Small intestine (tissue), 7 donors: ENCODE measurements around the gene SDF4. TPM values are rescaled to one million over a fixed set of nuclear protein-coding genes. Genes with fewer than 3 reads are reported as not detected.
"Not testable (repeated sequence)": the region's sequence is repeated elsewhere in the genome, so short reads cannot be mapped to it uniquely, and the experiment has no call there.

Experiments
- DNase-seq, 2 donors: peaks; one replicate each; pipeline versions ENCODE4 v3.0.0 to v3.0.0-alpha.2; 2013
- FAIRE-seq: peaks from 2 replicates; lab custom pipeline; 2012; peaks lifted over from hg19 to GRCh38; lab: Jason Lieb, UNC
- H3K27ac ChIP-seq, 3 donors: one replicate each; pipeline ENCODE4 v1.5.1; 2013; ENCODE audit warnings: low read length in 2 of 3, mild to moderate bottlenecking in 2 of 3, control low read depth in 1 of 3, inconsistent platforms in 1 of 3, low read depth in 1 of 3, moderate library complexity in 1 of 3
- H3K27me3 ChIP-seq, 3 donors: one replicate each; pipeline ENCODE4 v1.6.1; 2013; ENCODE audit warnings: low read length in 3 of 3, inconsistent platforms in 1 of 3; ENCODE audit not compliant: control insufficient read depth in 3 of 3, insufficient read depth in 3 of 3
- H3K36me3 ChIP-seq, 3 donors: one replicate each; pipeline ENCODE4 v1.6.1; 2013; ENCODE audit warnings: low read length in 3 of 3, inconsistent platforms in 1 of 3, low read depth in 1 of 3, mild to moderate bottlenecking in 1 of 3, moderate library complexity in 1 of 3; ENCODE audit not compliant: control insufficient read depth in 3 of 3, insufficient read depth in 2 of 3
- H3K4me1 ChIP-seq, 3 donors: one replicate each; pipeline ENCODE4 v1.6.1; 2013; ENCODE audit warnings: low read length in 2 of 3, inconsistent platforms in 1 of 3, low read depth in 1 of 3, mild to moderate bottlenecking in 1 of 3, moderate library complexity in 1 of 3; ENCODE audit not compliant: control insufficient read depth in 3 of 3, insufficient read depth in 2 of 3
- H3K4me3 ChIP-seq, 3 donors: one replicate each; pipeline ENCODE4 v1.5.1; 2013; ENCODE audit warnings: low read length in 3 of 3, control low read depth in 1 of 3, inconsistent platforms in 1 of 3, low read depth in 1 of 3, mild to moderate bottlenecking in 1 of 3, moderate library complexity in 1 of 3
- H3K9me3 ChIP-seq, 2 donors: one replicate each; pipeline ENCODE4 v1.6.1; 2013; ENCODE audit warnings: low read depth in 1 of 2, low read length in 1 of 2; ENCODE audit not compliant: control insufficient read depth in 2 of 2, insufficient read depth in 1 of 2
- WGBS, 3 donors: extraction: QIAGEN DNeasy Blood & Tissue Kit; methylation state at CpG; one replicate each; pipeline ENCODE4 v1.1.7; 2013; 5-methylcytosine and 5-hydroxymethylcytosine counted together
- polyA plus RNA-seq, 4 donors: library from polyadenylated mRNA; stranded (reverse) in 3 of 4; unstranded in 1 of 4; fragments of 200-250 nt in 3 of 4; fragments of 120-200 nt in 1 of 4; gene quantifications; one replicate each; pipeline versions ENCODE4 v1.2.1 to v1.2.3, GENCODE V29; 2013
- donor health status: healthy with polysubstance abuse.
- donor health status: control.
- donor health status: control.
- donor health status: Bipolar disorder and iron deficiency.
- donor health status: healthy.

The SDF4 gene
- polyA plus RNA-seq, 4 donors, result 91.2 to 190 (median 151) TPM

- Histone ChIP-seq H3K27ac (no peak overlapping the region), H3K27me3 (no peaks in the 10 kb centered on the region), H3K36me3 (peaks cover 3 to 82% (median 19%) of the 10 kb centered on the region in 3 donors), H3K9me3 (no peaks in the 10 kb centered on the region), H3K4me1 (no peaks in the 10 kb centered on the region), H3K4me3 (no peak overlapping the region)
- FAIRE-seq, result no peak
- no peak for DNase-seq
- 89 to 94% (median 94%) methylated on average over 10 of the region's 10 CpGs for WGBS, 3 donors
Measured at GRCh38 chr1:1255611-1256010, 23.8 kb upstream of the SDF4 start.

GRCh38 chr1:1255078-1255477 is 23.3 kb upstream of the SDF4 start:
- WGBS, 3 donors, result 94 to 95% (median 94%) methylated on average over 26 of the region's 26 CpGs
- H3K36me3 ChIP-seq, result peaks cover 3 to 78% (median 19%) of the 10 kb centered on the region in 3 donors
- no peak for FAIRE-seq

GRCh38 chr1:1254667-1254998 is 22.8 kb upstream of the SDF4 start:
- FAIRE-seq, result no peak
- H3K4me1 ChIP-seq, result no peaks in the 10 kb centered on the region
- peaks cover 3 to 74% (median 19%) of the 10 kb centered on the region in 3 donors for H3K36me3 ChIP-seq
- no peaks in the 10 kb centered on the region for H3K9me3 ChIP-seq
- H3K27me3 ChIP-seq, result no peaks in the 10 kb centered on the region
- no peak for DNase-seq
- 86 to 89% (median 86%) methylated on average over 21 of the region's 21 CpGs for WGBS, 3 donors
- no peak overlapping the region for H3K27ac ChIP-seq
- H3K4me3 ChIP-seq, result no peak overlapping the region

More at GRCh38 chr1:1255078-1255477, 23.3 kb upstream of the SDF4 start:
- H3K27me3 ChIP-seq, result no peaks in the 10 kb centered on the region
- no peak overlapping the region for H3K27ac ChIP-seq
- no peak overlapping the region for H3K4me3 ChIP-seq
- no peaks in the 10 kb centered on the region for H3K4me1 ChIP-seq
- H3K9me3 ChIP-seq, result no peaks in the 10 kb centered on the region
- DNase-seq, result no peak

- FAIRE-seq, result no peak
- no peaks in the 10 kb centered on the region for H3K27me3 ChIP-seq
- DNase-seq, result no peak
Measured at GRCh38 chr1:1253972-1254666, 22.3 kb upstream of the SDF4 start.

GRCh38 chr1:1253314-1253713 is 21.5 kb upstream of the SDF4 start:
- Histone ChIP-seq H3K27me3 (no peaks in the 10 kb centered on the region), H3K4me1 (no peaks in the 10 kb centered on the region), H3K36me3 (peaks cover 3 to 61% (median 19%) of the 10 kb centered on the region in 3 donors), H3K27ac (no peak overlapping the region), H3K9me3 (no peaks in the 10 kb centered on the region), H3K4me3 (no peak overlapping the region)
- DNase-seq (no peak), FAIRE-seq (no peak)
- 88 to 90% (median 88%) methylated on average over 12 of the region's 12 CpGs for WGBS, 3 donors

More at GRCh38 chr1:1253972-1254666, 22.3 kb upstream of the SDF4 start:
- no peaks in the 10 kb centered on the region for H3K9me3 ChIP-seq
- H3K27ac ChIP-seq, result no peak overlapping the region
- H3K4me1 ChIP-seq, result no peaks in the 10 kb centered on the region
- no peak overlapping the region for H3K4me3 ChIP-seq
- WGBS, 3 donors, result 94 to 96% (median 94%) methylated on average over 43 to 50 of the region's 50 CpGs
- H3K36me3 ChIP-seq, result peaks cover 3 to 69% (median 19%) of the 10 kb centered on the region in 3 donors

GRCh38 chr1:1250786-1251284 is 19.0 kb upstream of the SDF4 start:
- Histone ChIP-seq H3K9me3 (no peaks in the 10 kb centered on the region), H3K4me3 (no peak overlapping the region), H3K4me1 (peaks cover 0 to 4% (median 0%) of the 10 kb centered on the region in 3 donors), H3K27me3 (peaks cover 8 to 18% (median 18%) of the 10 kb centered on the region in 3 donors), H3K36me3 (peaks cover 3 to 43% (median 11%) of the 10 kb centered on the region in 3 donors), H3K27ac (no peak overlapping the region)
- 61 to 80% (median 68%) methylated on average over 16 of the region's 16 CpGs for WGBS, 3 donors
- DNase-seq (no peak), FAIRE-seq (no peak)

- FAIRE-seq, H3K4me3 ChIP-seq, H3K9me3 ChIP-seq, DNase-seq, H3K27ac ChIP-seq: not testable (repeated sequence)
- H3K4me1 ChIP-seq, result peaks cover 0 to 12% (median 2%) of the 10 kb centered on the region in 3 donors
- 77 to 89% (median 87%) methylated on average over 15 to 21 of the region's 21 CpGs for WGBS, 3 donors
- peaks cover 0 to 18% (median under 1%) of the 10 kb centered on the region in 3 donors for H3K36me3 ChIP-seq
- H3K27me3 ChIP-seq, result peaks cover 11 to 29% (median 22%) of the 10 kb centered on the region in 3 donors
Measured at GRCh38 chr1:1248009-1248913, 16.5 kb upstream of the SDF4 start.

GRCh38 chr1:1247341-1247913 is 15.6 kb upstream of the SDF4 start:
- no peak for DNase-seq
- no peak overlapping the region for H3K27ac ChIP-seq
- H3K27me3 ChIP-seq, result peaks cover 11 to 29% (median 22%) of the 10 kb centered on the region in 3 donors
- no peaks in the 10 kb centered on the region for H3K9me3 ChIP-seq
- peaks cover 0 to 18% (median 0%) of the 10 kb centered on the region in 3 donors for H3K36me3 ChIP-seq
- H3K4me3 ChIP-seq, result no peak overlapping the region
- H3K4me1 ChIP-seq, result peaks cover 0 to 12% (median 2%) of the 10 kb centered on the region in 3 donors
- 54 to 66% (median 59%) methylated on average over 20 to 25 of the region's 25 CpGs for WGBS, 3 donors
- no peak for FAIRE-seq
